H1 (cell line): ENCODE results near the gene IRGQ. TPM values are rescaled to one million over a fixed set of nuclear protein-coding genes. Genes with fewer than 3 reads are reported as not detected.

ENCODE experiments used
- CTCF ChIA-PET: fragments of 300-600 bp; sonication (Branson Sonifier 250); formaldehyde crosslinking; loops from one replicate; lab custom pipeline; 2021; ENCODE audit not compliant: partially characterized antibody; lab: Charles Lee
- POLR2A ChIA-PET: fragments of 300-600 bp; sonication (Branson Sonifier 250); formaldehyde crosslinking; loops from one replicate; lab custom pipeline; 2021; ENCODE audit warnings: inconsistent platforms; ENCODE audit not compliant: partially characterized antibody; lab: Charles Lee
- DNase-seq, 2 experiments: peaks; one replicate each; pipeline versions ENCODE4 v3.0.0 to v3.0.0-alpha.2; 2010 to 2022; ENCODE audit warnings: low spot score in 2 of 2, low read depth in 1 of 2, mixed read lengths in 1 of 2
- FAIRE-seq: peaks from 2 replicates; lab custom pipeline; 2011; peaks lifted over from hg19 to GRCh38; lab: Jason Lieb, UNC
- H2AFZ ChIP-seq: 2 replicates; pipeline ENCODE4 v1.8.1; 2012; ENCODE audit warnings: low read length, inconsistent platforms
- H2AK5ac ChIP-seq: 2 replicates; pipeline ENCODE4 v1.6.1; 2013; ENCODE audit warnings: low read depth, low read length
- H2BK120ac ChIP-seq: replicated peaks from 2 replicates; pipeline ENCODE3; 2013; ENCODE audit warnings: low read depth, low read length, inconsistent platforms
- H2BK12ac ChIP-seq: 2 replicates; pipeline ENCODE4 v1.6.1; 2013; ENCODE audit warnings: low read depth, low read length
- H2BK15ac ChIP-seq: 2 replicates; pipeline ENCODE4 v1.6.1; 2013; ENCODE audit warnings: low read length
- H2BK20ac ChIP-seq: 2 replicates; pipeline ENCODE4 v1.6.1; 2013; ENCODE audit warnings: low read length
- H2BK5ac ChIP-seq: 2 replicates; pipeline ENCODE4 v1.6.1; 2013; ENCODE audit warnings: low read depth, low read length
- H3K14ac ChIP-seq: 2 replicates; pipeline ENCODE4 v1.6.1; 2013; ENCODE audit warnings: inconsistent platforms; ENCODE audit not compliant: insufficient read length
- H3K18ac ChIP-seq: 2 replicates; pipeline ENCODE4 v1.6.1; 2013; ENCODE audit warnings: low read length; ENCODE audit errors: extremely low read depth
- H3K23ac ChIP-seq: 2 replicates; pipeline ENCODE4 v1.6.1; 2013; ENCODE audit warnings: inconsistent platforms; ENCODE audit not compliant: insufficient read length
- H3K23me2 ChIP-seq: 2 replicates; pipeline ENCODE4 v1.6.1; 2013; ENCODE audit warnings: low read depth, low read length
- H3K27ac ChIP-seq: 2 replicates; pipeline ENCODE4 v1.6.1; 2011; ENCODE audit warnings: low read depth, low read length, inconsistent platforms
- H3K27me3 ChIP-seq, 4 experiments: replicated peaks in 1 of 4; 1 replicate in 1 of 4; 2 replicates in 3 of 4; pipeline versions ENCODE4 v1.6.1 to v1.8.1; 2011 to 2013; ENCODE audit warnings: low read length in 3 of 4, mild to moderate bottlenecking in 3 of 4, inconsistent platforms in 2 of 4, mixed read lengths in 2 of 4, moderate library complexity in 1 of 4; ENCODE audit not compliant: control insufficient read depth in 3 of 4, insufficient read depth in 3 of 4; ENCODE audit errors: extremely low read depth in 1 of 4
- H3K36me3 ChIP-seq, 4 experiments: 2 replicates each; pipeline versions ENCODE4 v1.6.1 to v1.8.1; 2011 to 2013; ENCODE audit warnings: mild to moderate bottlenecking in 4 of 4, low read length in 3 of 4, moderate library complexity in 2 of 4, control low read depth in 1 of 4, inconsistent platforms in 1 of 4; ENCODE audit not compliant: insufficient read depth in 4 of 4, control insufficient read depth in 2 of 4
- H3K4ac ChIP-seq: replicated peaks from 2 replicates; pipeline ENCODE3; 2013; ENCODE audit warnings: low read length, low read depth, mixed read lengths, inconsistent platforms; ENCODE audit not compliant: insufficient read length
- H3K4me1 ChIP-seq, 4 experiments: replicated peaks in 1 of 4; 1 replicate in 1 of 4; 2 replicates in 3 of 4; pipeline versions ENCODE4 v1.6.1 to v1.8.1; 2011 to 2013; ENCODE audit warnings: low read length in 3 of 4, inconsistent platforms in 2 of 4, mixed read lengths in 1 of 4; ENCODE audit not compliant: insufficient read depth in 4 of 4, control insufficient read depth in 3 of 4
- H3K4me2 ChIP-seq, 2 experiments: 2 replicates each; pipeline versions ENCODE4 v1.6.1 to v1.8.1; 2011 to 2013; ENCODE audit warnings: low read depth in 2 of 2, low read length in 2 of 2, control low read depth in 1 of 2, inconsistent platforms in 1 of 2, mild to moderate bottlenecking in 1 of 2; ENCODE audit not compliant: insufficient read depth in 1 of 2
- H3K4me3 ChIP-seq, 4 experiments: fragments of 200-600, 300-600 bp in 1 of 4; sonication (generic), shearing (Covaris generic), sonication (Bioruptor Twin) in 1 of 4; 2 replicates each; pipeline versions ENCODE4 v1.5.1 to v1.8.1; 2011 to 2016; ENCODE audit warnings: low read length in 4 of 4, low read depth in 3 of 4, control low read depth in 2 of 4, inconsistent platforms in 2 of 4, mild to moderate bottlenecking in 2 of 4, mixed read lengths in 1 of 4, moderate library complexity in 1 of 4; ENCODE audit not compliant: insufficient read depth in 2 of 4; ENCODE audit errors: extremely low read depth in 1 of 4
- H3K56ac ChIP-seq: replicated peaks from 2 replicates; pipeline ENCODE3; 2013; ENCODE audit warnings: low read depth, mild to moderate bottlenecking, mixed read lengths, low read length, inconsistent platforms; ENCODE audit not compliant: insufficient read length
- H3K79me1 ChIP-seq: 2 replicates; pipeline ENCODE4 v1.6.1; 2013; ENCODE audit warnings: low read depth, low read length, control low read depth
- H3K79me2 ChIP-seq, 2 experiments: 2 replicates each; pipeline versions ENCODE4 v1.6.1 to v1.8.1; 2012 to 2013; ENCODE audit warnings: low read length in 2 of 2, mild to moderate bottlenecking in 2 of 2, inconsistent platforms in 1 of 2; ENCODE audit not compliant: insufficient read depth in 2 of 2, control insufficient read depth in 1 of 2
- H3K9ac ChIP-seq, 4 experiments: replicated peaks in 1 of 4; 1 replicate in 1 of 4; 2 replicates in 3 of 4; pipeline versions ENCODE4 v1.6.1 to v1.8.1; 2011 to 2013; ENCODE audit warnings: low read depth in 3 of 4, low read length in 3 of 4, control low read depth in 2 of 4, mild to moderate bottlenecking in 2 of 4, moderate library complexity in 2 of 4, inconsistent platforms in 1 of 4; ENCODE audit errors: extremely low read depth in 1 of 4
- H3K9me3 ChIP-seq, 2 experiments: 2 replicates each; pipeline versions ENCODE4 v1.6.1 to v1.8.1; 2012 to 2013; ENCODE audit warnings: mild to moderate bottlenecking in 2 of 2, moderate library complexity in 2 of 2, control low read depth in 1 of 2, inconsistent platforms in 1 of 2, low read depth in 1 of 2, low read length in 1 of 2, mixed read lengths in 1 of 2; ENCODE audit not compliant: insufficient read depth in 2 of 2
- H4K20me1 ChIP-seq, 2 experiments: replicated peaks in 1 of 2; 2 replicates each; pipeline versions ENCODE3 to v1.8.1; 2011 to 2013; ENCODE audit warnings: inconsistent platforms in 2 of 2, low read length in 2 of 2, mild to moderate bottlenecking in 1 of 2; ENCODE audit not compliant: insufficient read depth in 2 of 2, control insufficient read depth in 1 of 2
- H4K5ac ChIP-seq: 2 replicates; pipeline ENCODE4 v1.6.1; 2013; ENCODE audit warnings: low read length, low read depth, mixed read lengths, inconsistent platforms; ENCODE audit not compliant: insufficient read length
- H4K8ac ChIP-seq: 2 replicates; pipeline ENCODE4 v1.8.0; 2013; ENCODE audit warnings: mild to moderate bottlenecking, moderate library complexity, low read length, inconsistent platforms; ENCODE audit not compliant: insufficient read depth; ENCODE audit errors: extremely low read depth
- H4K91ac ChIP-seq: replicated peaks from 2 replicates; pipeline ENCODE3; 2013; ENCODE audit warnings: low read length, mixed read lengths, inconsistent platforms; ENCODE audit not compliant: insufficient read length
- BACH1 ChIP-seq: IDR thresholded peaks from 2 replicates; pipeline ENCODE4 v1.6.1; 2012; ENCODE audit warnings: low read length, improper control_type of control experiment
- E2F6 ChIP-seq: IDR thresholded peaks from 2 replicates; pipeline ENCODE4 v1.6.1; 2012; ENCODE audit warnings: inconsistent platforms
- EP300 ChIP-seq, 2 experiments: IDR thresholded peaks; 1 replicate in 1 of 2; 2 replicates in 1 of 2; pipeline ENCODE4 v1.6.1; 2011 to 2012; ENCODE audit warnings: low read depth in 2 of 2, low read length in 2 of 2, mild to moderate bottlenecking in 2 of 2, borderline replicate concordance in 1 of 2, inconsistent platforms in 1 of 2, moderate library complexity in 1 of 2
- EZH2 ChIP-seq: fragments of 200-600 bp; sonication (generic); IDR thresholded peaks from 2 replicates; pipeline ENCODE4 v1.7.1; 2012; ENCODE audit warnings: low read depth, mild to moderate bottlenecking, moderate library complexity, low read length, inconsistent platforms; ENCODE audit not compliant: severe bottlenecking
- KDM4A ChIP-seq: IDR thresholded peaks from one replicate; pipeline ENCODE4 v1.7.1; 2012; ENCODE audit warnings: low read depth, mild to moderate bottlenecking, moderate library complexity, low read length, inconsistent platforms; ENCODE audit not compliant: severe bottlenecking
- POLR2AphosphoS5 ChIP-seq: IDR thresholded peaks from 2 replicates; pipeline ENCODE4 v1.6.1; 2011; ENCODE audit warnings: low read depth, low read length
- RBBP5 ChIP-seq: IDR thresholded peaks from 2 replicates; pipeline ENCODE4 v1.7.1; 2012; ENCODE audit warnings: low read depth, mild to moderate bottlenecking, inconsistent platforms, low read length, moderate library complexity, borderline replicate concordance
- WGBS, 2 experiments: shearing (Covaris generic) in 1 of 2; methylation state at CpG; one replicate each; pipeline versions ENCODE4 v1.1.6 to v1.1.7; 2013 to 2015; ENCODE audit warnings: low lambda C conversion rate in 2 of 2, mixed read lengths in 2 of 2, inconsistent platforms in 1 of 2, low coverage in 1 of 2, missing lambda C conversion rate in 1 of 2; ENCODE audit not compliant: insufficient replicate concordance in 2 of 2, insufficient coverage in 1 of 2, insufficient read length in 1 of 2; ENCODE audit errors: extremely low coverage in 1 of 2, missing lambda C conversion rate in 1 of 2; 5-methylcytosine and 5-hydroxymethylcytosine counted together
- polyA plus RNA-seq, 7 experiments: library from polyadenylated mRNA; depleted of rRNA in 3 of 7; stranded (reverse) in 5 of 7; unstranded in 2 of 7; fragments of >200 nt in 5 of 7; fragments of 200-250 nt in 2 of 7; gene quantifications; 1 replicate in 5 of 7; 2 replicates in 1 of 7; 4 replicates in 1 of 7; pipeline versions ENCODE4 v1.2.1 to v1.2.3, GENCODE V29; 2011 to 2013; ENCODE audit warnings: missing spikeins in 2 of 7, mixed read lengths in 2 of 7
- total RNA-seq: library from RNA; stranded (reverse); fragmentation: NEBNext Ultra II Directional; extraction: Animal tissue kit (Norgen Biotek cat#: 25700); gene quantifications from 2 replicates; pipeline ENCODE4 v1.2.1, GENCODE V29; 2021

Gene IRGQ
- total and polyA plus RNA-seq, 2 of the 8 experiments (the other 6 are each of a cell fraction or from before 2014, with no cell fraction given), result 16.0 to 42.9 TPM

- Histone ChIP-seq H3K4me2 (no peak overlapping the region), H3K9ac (no peak overlapping the region), H3K4ac (no peak overlapping the region), H4K20me1 (peaks cover 0 to 4% of the 10 kb centered on the region in 2 experiments), H4K91ac (no peak overlapping the region), H3K9me3 (no peaks in the 10 kb centered on the region), H2BK20ac (no peak overlapping the region), H3K56ac (no peak overlapping the region), H3K79me2 (no peaks in the 10 kb centered on the region), H3K23me2 (no peaks in the 10 kb centered on the region), H2BK12ac (no peak overlapping the region), H3K4me1 (no peaks in the 10 kb centered on the region), H2AFZ (no peak overlapping the region), H3K18ac (no peak overlapping the region), H3K4me3 (no peak overlapping the region), H3K27ac (no peak overlapping the region), H2BK15ac (no peak overlapping the region), H2BK120ac (no peak overlapping the region), H3K14ac (no peak overlapping the region), H4K5ac (no peak overlapping the region), H3K27me3 (no peaks in the 10 kb centered on the region), H3K79me1 (0 out of 2 replicates have a peak, but pooled peaks cover 3% of the 10 kb centered on the region), H2BK5ac (no peak overlapping the region), H3K36me3 (peaks cover 7 to 27% (median 19%) of the 10 kb centered on the region in 4 experiments; a peak in 6 of 8 replicates), H2AK5ac (no peak overlapping the region), H3K23ac (no peak overlapping the region), H4K8ac (no peak overlapping the region)
- POLR2A ChIA-PET, result interaction anchor here (1.2 kb wide), 1 partner anchor 26 kb away, joined by 3 read pairs; no protein-coding TSS in a partner anchor
- CTCF ChIA-PET, result interaction anchor here (0.9 to 2.6 kb wide), 3 partner anchors 12 to 46 kb away, joined by 3 to 11 read pairs (median 3); no protein-coding TSS in a partner anchor
- no peak for FAIRE-seq
- TF ChIP-seq KDM4A (no peak), E2F6 (no peak), POLR2AphosphoS5 (no peak), BACH1 (no peak), EP300 (IDR thresholded peaks at IDR 0.05; ENCODE audit: borderline replicate concordance in 1 of 2, low read depth in 2 of 2, low read length in 2 of 2) (no peak), RBBP5 (no peak), EZH2 (no peak)
- DNase-seq, result no peak
- WGBS, 2 experiments, result 93% methylated on average over 2 of the region's 2 CpGs; no CpG with 5 or more reads in 1 of the 2 experiments
These were observed 47.2 kb downstream of the IRGQ start for GRCh38 chr19:43548706-43549105.
